HG02943 (cell line): ENCODE measurements around the gene UBE3C.

Experiments
- ATAC-seq: cut with Tn5 transposase; IDR thresholded peaks from one replicate; pipeline ENCODE4 v1.9.1; 2021; ENCODE audit warnings: mild to moderate bottlenecking, low read depth, moderate library complexity; ENCODE audit not compliant: unreplicated experiment

UBE3C gene

GRCh38 chr7:157282141-157282801, 143.5 kb downstream of the UBE3C start:
- no peak for ATAC-seq

GRCh38 chr7:157284229-157285014, 145.7 kb downstream of the UBE3C start:
- ATAC-seq: no peak

GRCh38 chr7:157291404-157292080, 152.8 kb downstream of the UBE3C start:
- ATAC-seq: no peak

GRCh38 chr7:157292258-157292657, 153.5 kb downstream of the UBE3C start:
- ATAC-seq: no peak

GRCh38 chr7:157292770-157293412, 154.2 kb downstream of the UBE3C start:
- ATAC-seq: no peak

GRCh38 chr7:157293413-157293788, 154.7 kb downstream of the UBE3C start:
- no peak for ATAC-seq

- no peak for ATAC-seq
These were observed 156.0 kb downstream of the UBE3C start for GRCh38 chr7:157294773-157295172.

- no peak for ATAC-seq
These were observed 156.6 kb downstream of the UBE3C start for GRCh38 chr7:157295338-157295737.

GRCh38 chr7:157297185-157297584, 158.5 kb downstream of the UBE3C start:
- no peak for ATAC-seq

GRCh38 chr7:157299317-157299612, 160.5 kb downstream of the UBE3C start:
- no peak for ATAC-seq

GRCh38 chr7:157299613-157300368, 161.1 kb downstream of the UBE3C start:
- ATAC-seq: no peak

- ATAC-seq: no peak
These were observed 161.7 kb downstream of the UBE3C start for GRCh38 chr7:157300369-157300825.

- no peak for ATAC-seq
These were observed 162.9 kb downstream of the UBE3C start for GRCh38 chr7:157301610-157302120.

- ATAC-seq: no peak
These were observed 168.4 kb downstream of the UBE3C start for GRCh38 chr7:157306846-157307838.

- no peak for ATAC-seq
These were observed 171.4 kb downstream of the UBE3C start for GRCh38 chr7:157309988-157310668.

- ATAC-seq: no peak
These were observed 172.0 kb downstream of the UBE3C start for GRCh38 chr7:157310676-157311185.

- ATAC-seq: no peak
These were observed 174.2 kb downstream of the UBE3C start for GRCh38 chr7:157312941-157313340.

- ATAC-seq: no peak
These were observed 174.9 kb downstream of the UBE3C start for GRCh38 chr7:157313645-157314044.
